Endothelial cell of umbilical vein (primary cell): Measurements from ENCODE around the gene SDF4.

Experiments used
- CTCF ChIP-seq, 2 donors: IDR thresholded peaks; 1 replicate in 1 of 2; 2 replicates in 1 of 2; pipeline ENCODE4 v1.5.1; 2011; ENCODE audit warnings: low read length in 2 of 2, mild to moderate bottlenecking in 2 of 2, moderate library complexity in 2 of 2, control low read depth in 1 of 2, inconsistent platforms in 1 of 2, low read depth in 1 of 2; ENCODE audit not compliant: insufficient read depth in 1 of 2; ENCODE audit errors: extremely low read depth in 1 of 2
- EZH2 ChIP-seq: IDR thresholded peaks from 2 replicates; pipeline ENCODE4 v1.6.1; 2012; ENCODE audit warnings: borderline replicate concordance, low read depth, mild to moderate bottlenecking, moderate library complexity, low read length, inconsistent platforms; ENCODE audit not compliant: severe bottlenecking
- FOS ChIP-seq: IDR thresholded peaks from 2 replicates; pipeline ENCODE4 v1.6.1; 2011; ENCODE audit warnings: mild to moderate bottlenecking, low read length, moderate library complexity, borderline replicate concordance; ENCODE audit not compliant: insufficient read depth
- GATA2 ChIP-seq: IDR thresholded peaks from 2 replicates; pipeline ENCODE4 v1.7.0; 2011; ENCODE audit warnings: low read depth, mild to moderate bottlenecking, moderate library complexity, mixed read lengths, low read length; ENCODE audit not compliant: insufficient read length, insufficient read depth
- JUN ChIP-seq: IDR thresholded peaks from 2 replicates; pipeline ENCODE4 v1.6.1; 2011; ENCODE audit warnings: borderline replicate concordance, low read depth; ENCODE audit not compliant: insufficient read length, insufficient read depth
- MAX ChIP-seq: IDR thresholded peaks from 2 replicates; pipeline ENCODE4 v1.6.1; 2011; ENCODE audit not compliant: insufficient read depth, insufficient read length
- MYC ChIP-seq: IDR thresholded peaks from one replicate; pipeline ENCODE4 v1.6.1; 2011; ENCODE audit warnings: mild to moderate bottlenecking, low read depth, low read length
- POLR2A ChIP-seq: IDR thresholded peaks from 2 replicates; pipeline ENCODE4 v1.6.1; 2012; ENCODE audit warnings: low read depth, mild to moderate bottlenecking, control low read depth, low read length
- POLR2AphosphoS5 ChIP-seq: IDR thresholded peaks from 2 replicates; pipeline ENCODE4 v1.6.1; 2012; ENCODE audit warnings: low read depth, mild to moderate bottlenecking, control low read depth, low read length, moderate library complexity; ENCODE audit not compliant: insufficient read depth

- TF ChIP-seq POLR2AphosphoS5, result no peak
- TF ChIP-seq POLR2A, result no peak
- TF ChIP-seq MYC, result no peak
- no peak for TF ChIP-seq CTCF (IDR thresholded peaks at IDR 0.05; ENCODE audit: extremely low read depth in 1 of 2, insufficient read depth in 1 of 2, low read depth in 1 of 2, low read length in 2 of 2)
- peak; percentile 87 for TF ChIP-seq EZH2
- no peak for TF ChIP-seq JUN
- TF ChIP-seq MAX, result no peak
- TF ChIP-seq FOS, result no peak
- TF ChIP-seq GATA2, result no peak
These were observed 15.0 kb upstream of the SDF4 start, which contains the start of gene C1QTNF12 for GRCh38 chr1:1246577-1247340.
